Stimulated activated naive CD4-positive, alpha-beta T cell (primary cell): ENCODE results near the gene CEP85.

Experiments
- DNase-seq, 6 experiments: peaks; one replicate each; lab custom pipeline; 2025; lab: John Stamatoyannopoulos, UW

Gene CEP85

GRCh38 chr1:26278724-26279455 lies 44.9 kb downstream of the CEP85 start:
- DNase-seq: no peak

DNA sequence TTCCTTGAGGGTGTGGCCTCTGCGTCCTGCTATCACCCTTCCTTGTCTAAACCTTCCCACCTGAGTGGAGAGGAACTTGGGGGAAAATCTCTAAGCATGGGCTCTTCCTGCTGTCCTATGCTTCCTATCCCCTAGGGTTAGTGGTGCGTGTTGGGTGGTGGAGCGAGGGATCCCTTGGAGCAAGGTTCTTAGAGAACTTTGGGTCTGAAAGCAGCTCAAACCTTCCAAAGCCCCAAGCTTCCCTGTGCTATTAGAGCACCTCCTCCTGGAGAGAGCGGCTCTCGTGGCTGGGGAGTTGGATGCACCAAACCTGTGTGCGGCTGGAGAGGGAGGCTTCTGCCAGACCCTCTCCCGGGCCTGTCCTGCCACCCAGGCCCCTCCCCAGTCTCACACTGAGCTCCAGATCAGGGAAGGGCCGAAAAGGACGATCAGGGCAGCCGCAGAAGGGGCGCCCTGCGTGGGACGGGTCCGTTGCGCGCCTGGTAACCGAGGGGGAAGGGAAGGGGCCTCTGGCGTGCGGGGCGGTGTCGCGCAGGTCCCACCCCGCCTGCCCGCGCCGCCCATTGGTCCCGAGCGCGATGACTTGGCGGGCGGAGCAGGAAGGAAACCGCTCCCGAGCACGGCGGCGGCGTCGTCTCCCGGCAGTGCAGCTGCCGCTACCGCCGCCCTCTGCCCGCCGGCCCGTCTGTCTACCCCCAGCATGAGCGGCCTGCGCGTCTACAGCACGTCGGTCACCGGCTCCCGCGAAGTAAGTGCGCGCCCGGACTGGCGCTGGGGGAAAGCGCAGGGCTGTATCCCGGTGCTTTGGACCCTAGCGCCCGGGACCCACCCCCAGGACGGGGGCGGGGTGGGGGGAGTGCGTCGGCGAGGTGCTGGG lies 45.7 kb downstream of the CEP85 start, which contains the start of gene SH3BGRL3:
SH3BGRL3 (plus strand) TSS at position 631 of the 877 bp plus-strand sequence; CDS start at position 701, 70 bp downstream.
- DNase-seq: peak; percentile 77 to 82 (median 80)

DNA sequence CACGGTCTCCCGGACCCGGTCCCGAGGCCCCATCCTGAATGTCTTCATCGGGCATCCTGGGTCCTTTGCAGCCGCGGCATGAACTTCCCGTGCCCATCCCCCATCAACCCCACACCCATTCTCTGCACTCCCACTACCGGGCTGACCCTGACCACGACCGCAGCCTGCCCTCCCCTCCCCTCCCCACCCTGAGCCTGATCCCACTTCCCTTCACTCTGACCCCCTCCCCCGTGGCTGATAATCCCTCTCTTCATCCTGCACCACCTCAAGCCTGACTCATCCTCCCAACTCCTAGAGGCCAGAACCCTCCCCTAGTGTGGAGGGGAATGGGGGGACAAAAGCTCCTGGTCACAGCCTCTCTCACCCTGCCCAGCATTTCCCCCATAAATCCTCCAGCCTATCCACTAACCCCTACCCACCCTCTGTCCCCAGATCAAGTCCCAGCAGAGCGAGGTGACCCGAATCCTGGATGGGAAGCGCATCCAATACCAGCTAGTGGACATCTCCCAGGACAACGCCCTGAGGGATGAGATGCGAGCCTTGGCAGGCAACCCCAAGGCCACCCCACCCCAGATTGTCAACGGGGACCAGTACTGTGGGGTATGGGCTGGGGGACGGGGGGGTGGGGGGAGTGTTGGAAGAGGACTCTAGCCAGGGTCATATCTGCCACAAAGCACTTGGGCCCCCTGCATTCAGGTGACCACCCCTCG lies 46.5 kb downstream of the CEP85 start:
- DNase-seq: no peak

- DNase-seq: no peak
Observed at GRCh38 chr1:26281091-26281958, 47.3 kb downstream of the CEP85 start.

DNA sequence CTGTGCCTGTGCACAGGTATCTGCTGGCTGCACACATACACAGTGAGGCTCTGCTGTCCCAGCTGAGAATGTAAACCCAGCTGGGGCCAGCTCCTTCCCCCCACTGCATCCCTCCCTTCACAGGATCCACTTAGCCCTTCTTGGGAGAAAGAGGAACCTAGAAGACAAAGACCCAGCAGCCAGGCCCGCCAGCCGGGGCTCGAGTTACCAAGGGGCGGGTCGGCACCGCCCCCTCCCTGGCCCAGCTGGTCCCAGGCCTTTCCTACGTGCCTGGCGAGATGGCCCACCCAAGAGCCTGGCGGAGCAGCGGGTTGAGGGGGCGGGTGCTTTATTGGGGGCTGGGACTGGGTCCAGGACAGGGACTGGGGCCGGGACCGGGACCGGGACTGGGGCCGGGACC lies 48.0 kb downstream of the CEP85 start:
- DNase-seq: no peak

- no peak for DNase-seq
Observed at GRCh38 chr1:26282401-26282918, 48.5 kb downstream of the CEP85 start.

- no peak for DNase-seq
Observed at GRCh38 chr1:26283279-26283853, 49.4 kb downstream of the CEP85 start.

- no peak for DNase-seq
Observed at GRCh38 chr1:26283871-26284596, 50.0 kb downstream of the CEP85 start.

DNA sequence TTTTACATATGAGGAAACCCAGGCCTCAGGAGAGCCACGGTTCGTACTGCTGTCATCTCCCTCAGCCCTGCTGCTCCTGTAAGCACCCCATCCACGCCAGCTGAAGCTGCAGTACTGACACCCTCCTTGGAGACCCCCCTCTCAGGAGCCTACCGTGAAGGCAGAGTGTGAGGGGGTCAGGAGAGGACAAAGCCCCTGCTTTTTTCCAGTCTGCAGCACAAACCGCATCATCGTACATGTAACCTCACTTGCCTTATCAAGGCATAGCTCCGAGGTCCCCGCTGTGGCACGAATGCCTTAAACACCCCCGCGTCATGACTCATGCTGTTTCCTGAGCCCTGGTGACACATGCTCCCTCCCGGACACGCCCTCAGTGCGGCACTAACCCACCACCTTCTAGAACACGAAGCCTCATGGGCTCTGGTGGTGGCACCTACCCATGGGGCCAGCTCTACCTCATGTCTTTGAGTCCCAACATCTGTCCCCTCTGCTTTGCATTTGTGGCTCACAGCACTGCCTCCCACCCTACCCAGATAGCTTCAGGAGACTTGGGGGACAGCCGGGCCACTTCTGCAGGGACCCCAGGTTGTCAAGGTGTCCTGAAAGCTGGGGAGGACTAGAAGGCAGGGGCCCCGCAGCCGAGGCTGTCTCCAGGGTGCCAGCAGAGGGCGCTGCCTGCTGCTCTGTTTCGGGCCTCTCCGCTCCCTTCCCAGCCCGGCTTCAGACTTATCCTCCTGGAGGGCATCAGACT lies 50.8 kb downstream of the CEP85 start:
- peak; percentile 78 to 87 (median 84) for DNase-seq

DNA sequence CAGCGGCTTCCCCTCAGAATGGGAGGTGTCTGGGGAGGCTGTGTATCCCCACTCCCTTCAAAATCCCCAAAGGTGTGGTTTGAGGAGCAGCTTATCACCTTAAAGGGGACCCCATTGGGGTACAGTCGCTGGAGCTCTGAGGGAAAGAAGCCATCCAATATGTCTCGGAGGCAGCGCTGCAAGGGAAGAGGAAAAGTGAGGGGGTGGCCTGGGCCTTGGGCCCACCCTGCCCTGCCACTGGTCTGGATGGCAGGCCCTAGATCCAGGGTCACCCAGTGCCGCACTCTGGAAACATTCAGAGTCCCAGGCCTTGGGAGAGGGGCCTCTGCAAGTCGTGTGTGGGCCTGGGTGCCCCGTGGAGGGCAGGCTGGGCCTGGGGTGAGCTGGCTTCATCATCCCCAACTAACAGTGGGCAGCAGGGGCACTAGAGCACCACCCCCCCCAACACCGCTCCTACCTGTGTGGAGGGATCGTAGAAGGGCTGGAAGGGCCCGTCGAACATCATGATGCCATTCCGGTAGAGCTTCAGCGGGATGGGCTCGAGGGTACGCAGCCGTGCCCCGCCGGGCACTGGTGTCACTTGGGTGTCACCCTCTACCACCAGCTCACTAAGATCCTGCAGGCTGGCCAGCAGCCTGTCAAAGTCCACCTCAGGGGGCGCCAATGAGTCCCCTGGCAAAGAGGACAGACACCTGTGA lies 51.5 kb downstream of the CEP85 start:
- DNase-seq: peak in 3 of 6 experiments; percentile 13 to 35 (median 17)

DNA sequence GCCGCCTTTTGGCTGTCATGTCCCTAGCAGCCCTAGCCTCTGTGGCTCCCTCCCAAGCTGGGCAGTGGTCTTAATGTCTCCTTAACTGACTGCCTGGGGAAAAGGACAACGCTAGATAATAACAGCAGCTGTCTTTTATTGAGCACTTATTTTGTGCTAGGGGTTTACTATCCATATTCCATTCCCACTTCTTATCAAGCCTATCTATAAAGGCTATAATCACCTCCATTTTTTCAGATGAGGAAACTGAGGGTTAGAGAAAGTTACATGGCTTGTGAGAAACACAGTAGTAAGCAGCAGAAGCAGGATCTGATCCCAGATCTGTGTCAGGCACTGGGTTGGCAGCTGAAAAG lies 52.0 kb downstream of the CEP85 start:
- DNase-seq: no peak

DNA sequence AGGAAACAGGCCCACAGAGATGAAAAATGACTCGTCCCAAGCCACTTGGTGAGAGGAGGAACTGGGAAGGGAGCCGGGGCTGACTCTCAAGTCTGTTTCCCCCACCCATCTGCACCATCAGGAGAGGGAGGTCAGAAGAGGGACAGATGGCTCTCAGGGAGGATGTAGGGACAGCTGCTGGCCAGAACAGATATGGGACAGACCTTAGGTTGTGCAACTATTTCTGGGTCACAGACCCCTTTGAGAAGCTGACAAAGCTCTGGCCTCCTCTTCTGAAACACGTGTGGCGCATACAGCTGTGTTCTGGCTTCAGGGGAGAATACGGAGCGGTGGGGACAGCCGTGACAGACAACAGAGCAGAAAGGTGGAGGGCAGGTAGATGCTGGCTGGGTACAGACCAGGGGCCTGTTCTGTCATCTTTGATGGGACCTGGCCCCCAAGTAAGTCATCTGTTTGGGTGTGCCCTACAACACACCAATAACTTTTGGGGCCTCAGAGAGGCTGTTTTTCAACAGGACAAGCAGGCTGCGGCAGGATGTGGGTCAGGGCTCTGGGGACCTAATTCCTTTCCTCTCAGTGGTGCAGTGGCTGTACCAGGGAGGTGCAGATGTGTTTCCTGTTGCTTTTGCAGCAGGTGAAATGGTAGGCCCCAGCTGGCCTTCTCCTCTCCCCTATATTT lies 53.2 kb downstream of the CEP85 start:
- DNase-seq: peak; percentile 28 to 81 (median 66)

- DNase-seq: no peak
Observed at GRCh38 chr1:26287811-26288210, 53.8 kb downstream of the CEP85 start.

- DNase-seq: peak in 3 of 6 experiments; percentile 23 to 39 (median 29)
Observed at GRCh38 chr1:26288311-26288941, 54.4 kb downstream of the CEP85 start.

- peak in 4 of 6 experiments; percentile 15 to 34 (median 24) for DNase-seq
Observed at GRCh38 chr1:26289158-26290059, 55.4 kb downstream of the CEP85 start.

GRCh38 chr1:26290122-26290881 lies 56.3 kb downstream of the CEP85 start:
- DNase-seq: peak in 1 of 6 experiments; percentile 20
